HCT116 (cell line): Measurements from ENCODE around the gene PIGC. TPM values are rescaled to one million over a fixed set of nuclear protein-coding genes. Genes with fewer than 3 reads are reported as not detected.

ENCODE experiments used
- ATAC-seq: fragments of 200-7000 bp; cut with Tn5 transposase; 2 replicates; pipeline ENCODE4 v1.9.1; 2020; ENCODE audit warnings: mild to moderate bottlenecking, moderate library complexity
- BruUV-seq: library from RNA; stranded (reverse); fragments of 400-500 nt; replicated peaks from 2 replicates; lab custom pipeline; 2021; lab: Mats Ljungman, UMichigan
- CTCF ChIA-PET: fragments of 300-600 bp; sonication (Branson Sonifier 250); formaldehyde crosslinking; loops from one replicate; lab custom pipeline; 2021; ENCODE audit warnings: antibody characterized with exemption; lab: Charles Lee
- POLR2A ChIA-PET: fragments of 300-600, 350-600 bp; sonication (Branson Sonifier 250); formaldehyde crosslinking; loops from one replicate; lab custom pipeline; 2021; ENCODE audit warnings: antibody characterized with exemption; lab: Charles Lee
- RAD21 ChIA-PET, 2 experiments: fragments of 300-600 bp; sonication (Branson Sonifier 250); formaldehyde crosslinking; loops; one replicate each; lab custom pipeline; 2023; ENCODE audit warnings: low total read pairs in 2 of 2; ENCODE audit not compliant: uncharacterized antibody in 2 of 2, unreplicated experiment in 2 of 2, low non-redundant PET in 1 of 2; lab: Charles Lee
- DNase-seq: peaks from one replicate; pipeline ENCODE4 v3.0.0-alpha.2; 2010; ENCODE audit warnings: low read depth, low spot score
- H2AFZ ChIP-seq: fragments of 200-600 bp; shearing (Covaris generic), sonication (generic); 2 replicates; pipeline ENCODE4 v1.6.1; 2017; ENCODE audit warnings: low read depth, mixed run types, mixed read lengths, antibody characterized with exemption, low read length; ENCODE audit not compliant: poor library complexity, severe bottlenecking
- H3K27ac ChIP-seq: 2 replicates; pipeline ENCODE4 v1.5.1; 2012; ENCODE audit warnings: low read depth, low read length
- H3K27me3 ChIP-seq: fragments of 200-600 bp; sonication (generic); 2 replicates; pipeline ENCODE4 v1.6.1; 2016; ENCODE audit warnings: mixed run types, low read length, mixed read lengths; ENCODE audit not compliant: insufficient read depth
- H3K36me3 ChIP-seq, 2 experiments: fragments of 200-500 bp in 1 of 2; fragments of 200-600 bp in 1 of 2; sonication (Bioruptor generic) in 1 of 2; sonication (generic) in 1 of 2; 2 replicates each; pipeline versions ENCODE4 v1.5.1 to v1.6.1; 2014 to 2016; ENCODE audit warnings: low read length in 2 of 2, inconsistent platforms in 1 of 2, mixed read lengths in 1 of 2, mixed run types in 1 of 2; ENCODE audit not compliant: insufficient read depth in 2 of 2, control insufficient read depth in 1 of 2
- H3K4me1 ChIP-seq, 2 experiments: fragments of 200-600 bp in 1 of 2; sonication (generic) in 1 of 2; 2 replicates each; pipeline versions ENCODE4 v1.5.1 to v1.6.1; 2012 to 2017; ENCODE audit warnings: low read length in 2 of 2, inconsistent platforms in 1 of 2, mild to moderate bottlenecking in 1 of 2, mixed read lengths in 1 of 2, mixed run types in 1 of 2, moderate library complexity in 1 of 2; ENCODE audit not compliant: insufficient read depth in 2 of 2, control insufficient read depth in 1 of 2
- H3K4me2 ChIP-seq: fragments of 200-600 bp; sonication (generic); 2 replicates; pipeline ENCODE4 v1.6.1; 2017; ENCODE audit warnings: mixed run types, low read length, mixed read lengths
- H3K4me3 ChIP-seq, 2 experiments: fragments of 200-600 bp in 1 of 2; sonication (generic) in 1 of 2; replicated peaks in 1 of 2; 2 replicates each; pipeline ENCODE4 v1.5.1; 2011 to 2016; ENCODE audit warnings: low read length in 2 of 2, control low read depth in 1 of 2, low read depth in 1 of 2, mild to moderate bottlenecking in 1 of 2, mixed read lengths in 1 of 2, mixed run types in 1 of 2
- H3K79me2 ChIP-seq: fragments of 200-600 bp; sonication (generic); 2 replicates; pipeline ENCODE4 v1.6.1; 2017; ENCODE audit warnings: mild to moderate bottlenecking, mixed run types, low read length, moderate library complexity, mixed read lengths; ENCODE audit not compliant: insufficient read depth
- H3K9ac ChIP-seq: fragments of 200-600 bp; sonication (generic); 2 replicates; pipeline ENCODE4 v1.6.1; 2016; ENCODE audit warnings: low read length, mixed read lengths
- H3K9me2 ChIP-seq: fragments of 200-600 bp; sonication (generic), shearing (Covaris generic); 2 replicates; pipeline ENCODE4 v1.6.1; 2017; ENCODE audit warnings: mixed run types, mild to moderate bottlenecking, moderate library complexity; ENCODE audit not compliant: insufficient read depth
- H3K9me3 ChIP-seq, 2 experiments: fragments of 200-500 bp in 1 of 2; fragments of 200-600 bp in 1 of 2; sonication (Bioruptor generic) in 1 of 2; sonication (generic) in 1 of 2; 2 replicates each; pipeline ENCODE4 v1.6.1; 2014 to 2017; ENCODE audit warnings: low read length in 2 of 2, mixed read lengths in 2 of 2, inconsistent platforms in 1 of 2, low read depth in 1 of 2, mild to moderate bottlenecking in 1 of 2, mixed run types in 1 of 2, moderate library complexity in 1 of 2; ENCODE audit not compliant: control insufficient read depth in 1 of 2, insufficient read depth in 1 of 2
- H4K20me1 ChIP-seq: fragments of 200-600 bp; sonication (generic), shearing (Covaris generic); 2 replicates; pipeline ENCODE4 v1.6.1; 2017; ENCODE audit warnings: mixed run types, mild to moderate bottlenecking, moderate library complexity; ENCODE audit not compliant: insufficient read depth
- CEBPB ChIP-seq: IDR thresholded peaks from 2 replicates; pipeline ENCODE4 v1.6.1; 2012; ENCODE audit warnings: low read depth
- ELF1 ChIP-seq: IDR thresholded peaks from 2 replicates; pipeline ENCODE4 v1.6.1; 2012; ENCODE audit warnings: low read depth, borderline replicate concordance
- EZH2 ChIP-seq: fragments of 200-600 bp; sonication (generic); IDR thresholded peaks from 2 replicates; pipeline ENCODE4 v1.6.1; 2017; ENCODE audit warnings: antibody characterized with exemption, mixed run types
- EZH2phosphoT487 ChIP-seq: fragments of 200-600 bp; IDR thresholded peaks from 2 replicates; pipeline ENCODE4 v1.6.1; 2018; ENCODE audit warnings: antibody characterized with exemption, borderline replicate concordance
- JUND ChIP-seq: IDR thresholded peaks from 2 replicates; pipeline ENCODE4 v1.6.1; 2012
- POLR2A ChIP-seq: IDR thresholded peaks from 2 replicates; pipeline ENCODE4 v1.7.0; 2011; ENCODE audit warnings: borderline replicate concordance; ENCODE audit not compliant: insufficient read depth, insufficient read length; ENCODE audit errors: extremely low read depth
- RAD21 ChIP-seq: IDR thresholded peaks from 2 replicates; pipeline ENCODE4 v1.6.1; 2012; ENCODE audit warnings: low read depth, mild to moderate bottlenecking
- SIN3A ChIP-seq: IDR thresholded peaks from 2 replicates; pipeline ENCODE4 v1.6.1; 2012; ENCODE audit warnings: low read depth
- SRF ChIP-seq: IDR thresholded peaks from 2 replicates; pipeline ENCODE4 v1.6.1; 2012; ENCODE audit warnings: low read depth
- TCF7L2 ChIP-seq: IDR thresholded peaks from 2 replicates; pipeline ENCODE4 v1.7.0; 2011; ENCODE audit warnings: borderline replicate concordance, inconsistent platforms; ENCODE audit not compliant: insufficient read depth, insufficient read length; ENCODE audit errors: extremely low read depth
- YY1 ChIP-seq: IDR thresholded peaks from 2 replicates; pipeline ENCODE4 v1.6.1; 2011; ENCODE audit warnings: low read length, low read depth, moderate library complexity, mild to moderate bottlenecking; ENCODE audit not compliant: insufficient replicate concordance; ENCODE audit errors: extremely low read depth
- ZFX ChIP-seq: fragments of 450-650 bp; IDR thresholded peaks from 2 replicates; pipeline ENCODE4 v1.6.1; 2017
- ZNF274 ChIP-seq: fragments of 200-500 bp; sonication (Bioruptor generic); IDR thresholded peaks from 2 replicates; pipeline ENCODE4 v1.6.1; 2014; ENCODE audit warnings: mild to moderate bottlenecking, low read depth, low read length, inconsistent platforms
- intact Hi-C: fragments of 100-400 bp; cut with micrococcal nuclease; formaldehyde crosslinking; loops from 2 replicates; pipeline ENCODE4 v1.10.0; 2022
- total RNA-seq: library from RNA; stranded (reverse); gene quantifications from one replicate; pipeline ENCODE4 v1.2.1, GENCODE V29; 2021; ENCODE audit not compliant: unreplicated experiment
- TF ChIP-seq, protein P1 (sequence below): IDR thresholded peaks from 2 replicates; pipeline ENCODE4 v1.6.1; 2012
- TF ChIP-seq, protein P2 (sequence below), 3 experiments: fragments of 200-600 bp in 1 of 3; sonication (generic) in 1 of 3; IDR thresholded peaks in 2 of 3; conservative IDR thresholded peaks in 1 of 3; 2 replicates each; pipeline ENCODE4 v1.5.1; 2012 to 2017; ENCODE audit warnings: low read depth in 2 of 3, low read length in 2 of 3, antibody characterized with exemption in 1 of 3, borderline replicate concordance in 1 of 3, control low read depth in 1 of 3, mild to moderate bottlenecking in 1 of 3, mixed read lengths in 1 of 3, mixed run types in 1 of 3, moderate library complexity in 1 of 3; ENCODE audit not compliant: insufficient read depth in 1 of 3
- TF ChIP-seq, protein P3 (sequence below): IDR thresholded peaks from 2 replicates; pipeline ENCODE4 v1.6.1; 2012
- TF ChIP-seq, protein P4 (sequence below): IDR thresholded peaks from 2 replicates; pipeline ENCODE4 v1.6.1; 2011; ENCODE audit warnings: mild to moderate bottlenecking, low read length, moderate library complexity; ENCODE audit not compliant: insufficient replicate concordance; ENCODE audit errors: extremely low read depth

PIGC gene
- total RNA-seq, 1 experiment from 2014 or later = 11.9 TPM

DNA sequence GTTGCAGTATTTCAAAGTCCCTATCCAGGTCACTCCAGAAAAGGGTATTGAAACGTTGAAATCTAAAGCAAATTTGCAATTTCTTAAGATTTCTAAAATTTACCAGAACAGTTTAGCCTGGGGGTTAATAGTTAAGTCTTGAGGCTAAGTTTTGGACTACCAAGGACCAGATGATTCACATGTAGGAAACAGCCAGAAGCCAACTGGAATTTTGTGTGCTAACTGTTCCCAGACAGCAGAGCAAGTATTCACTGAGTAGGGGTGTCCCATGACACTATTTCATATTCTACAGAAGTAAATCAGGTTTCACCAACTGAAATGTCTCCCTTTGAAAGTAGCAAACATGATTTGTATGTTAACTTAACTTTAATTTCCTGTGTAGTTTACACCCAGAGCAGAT lies 34.9 kb downstream of the PIGC start:
- ChIA-PET POLR2A (no interaction called here), CTCF (interaction anchor here (1.4 kb wide), 1 partner anchor 9 kb away, joined by 7 read pairs; no protein-coding TSS in a partner anchor), RAD21 (no interaction called here)
- H3K4me3 ChIP-seq = no peak overlapping the region
- H3K9ac ChIP-seq = no peak overlapping the region
- 0 out of 2 replicates have a peak, but pooled peaks cover 4% of the 10 kb centered on the region for H3K9me2 ChIP-seq
- no peaks in the 10 kb centered on the region for H3K27me3 ChIP-seq
- BruUV-seq = no TSS peak
- no peak overlapping the region for H2AFZ ChIP-seq
- no peak overlapping the region for H3K27ac ChIP-seq
- H3K79me2 ChIP-seq = no peaks in the 10 kb centered on the region
- DNase-seq (no peak), ATAC-seq (no peak)
- H3K4me1 ChIP-seq = no peaks in the 10 kb centered on the region
- no peak overlapping the region for H3K4me2 ChIP-seq
- TF ChIP-seq JUND = no peak
- TF ChIP-seq, protein P1, sequence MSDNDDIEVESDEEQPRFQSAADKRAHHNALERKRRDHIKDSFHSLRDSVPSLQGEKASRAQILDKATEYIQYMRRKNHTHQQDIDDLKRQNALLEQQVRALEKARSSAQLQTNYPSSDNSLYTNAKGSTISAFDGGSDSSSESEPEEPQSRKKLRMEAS = no peak
- no peak for TF ChIP-seq RAD21
- no peaks in the 10 kb centered on the region for H4K20me1 ChIP-seq
- intact Hi-C loops = no loop called here
- no peaks in the 10 kb centered on the region for H3K36me3 ChIP-seq
- no peaks in the 10 kb centered on the region for H3K9me3 ChIP-seq

DNA sequence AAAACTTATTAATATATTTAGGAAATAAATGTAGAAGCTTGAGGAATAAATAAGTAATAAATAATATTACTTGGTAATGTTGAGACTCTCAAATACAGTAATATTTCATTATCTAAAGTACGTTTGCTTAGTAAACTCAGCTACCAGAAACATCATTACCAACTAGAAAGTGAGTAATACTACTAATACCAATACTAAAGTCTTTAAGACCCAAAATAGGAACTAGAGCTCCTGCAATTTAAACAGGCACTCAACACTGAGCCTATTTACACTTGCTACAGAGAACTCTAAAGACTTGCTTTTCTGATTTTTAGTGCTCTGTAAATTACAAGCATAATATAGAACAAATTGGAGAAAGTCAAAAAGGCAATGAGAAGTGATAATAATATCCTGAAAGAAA lies 36.9 kb downstream of the PIGC start:
- no peak overlapping the region for H2AFZ ChIP-seq
- no peaks in the 10 kb centered on the region for H4K20me1 ChIP-seq
- POLR2A ChIA-PET = no interaction called here
- H3K9me2 ChIP-seq = 0 out of 2 replicates have a peak, but pooled peaks cover 4% of the 10 kb centered on the region
- H3K9me3 ChIP-seq = no peaks in the 10 kb centered on the region
- no peak overlapping the region for H3K9ac ChIP-seq
- RAD21 ChIA-PET = no interaction called here
- no peak overlapping the region for H3K4me2 ChIP-seq
- intact Hi-C loops = no loop called here
- no peaks in the 10 kb centered on the region for H3K36me3 ChIP-seq
- no peak for DNase-seq
- BruUV-seq = no TSS peak
- no peaks in the 10 kb centered on the region for H3K79me2 ChIP-seq
- no peak overlapping the region for H3K4me3 ChIP-seq
- H3K27ac ChIP-seq = no peak overlapping the region
- CTCF ChIA-PET = no interaction called here
- no peaks in the 10 kb centered on the region for H3K27me3 ChIP-seq
- no peaks in the 10 kb centered on the region for H3K4me1 ChIP-seq
- ATAC-seq = no peak
- TF ChIP-seq EZH2 = no peak
- TF ChIP-seq ZFX = no peak
- no peak for TF ChIP-seq TCF7L2
- TF ChIP-seq SIN3A = no peak
- TF ChIP-seq ELF1 = no peak
- TF ChIP-seq POLR2A = no peak
- TF ChIP-seq, protein P1 = no peak
- TF ChIP-seq, protein P2, sequence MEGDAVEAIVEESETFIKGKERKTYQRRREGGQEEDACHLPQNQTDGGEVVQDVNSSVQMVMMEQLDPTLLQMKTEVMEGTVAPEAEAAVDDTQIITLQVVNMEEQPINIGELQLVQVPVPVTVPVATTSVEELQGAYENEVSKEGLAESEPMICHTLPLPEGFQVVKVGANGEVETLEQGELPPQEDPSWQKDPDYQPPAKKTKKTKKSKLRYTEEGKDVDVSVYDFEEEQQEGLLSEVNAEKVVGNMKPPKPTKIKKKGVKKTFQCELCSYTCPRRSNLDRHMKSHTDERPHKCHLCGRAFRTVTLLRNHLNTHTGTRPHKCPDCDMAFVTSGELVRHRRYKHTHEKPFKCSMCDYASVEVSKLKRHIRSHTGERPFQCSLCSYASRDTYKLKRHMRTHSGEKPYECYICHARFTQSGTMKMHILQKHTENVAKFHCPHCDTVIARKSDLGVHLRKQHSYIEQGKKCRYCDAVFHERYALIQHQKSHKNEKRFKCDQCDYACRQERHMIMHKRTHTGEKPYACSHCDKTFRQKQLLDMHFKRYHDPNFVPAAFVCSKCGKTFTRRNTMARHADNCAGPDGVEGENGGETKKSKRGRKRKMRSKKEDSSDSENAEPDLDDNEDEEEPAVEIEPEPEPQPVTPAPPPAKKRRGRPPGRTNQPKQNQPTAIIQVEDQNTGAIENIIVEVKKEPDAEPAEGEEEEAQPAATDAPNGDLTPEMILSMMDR (IDR thresholded peaks at IDR 0.05 in 2 of 3, conservative IDR thresholded peaks at IDR 0.05 in 1 of 3; ENCODE audit: borderline replicate concordance in 1 of 3, insufficient read depth in 1 of 3, low read depth in 2 of 3, low read length in 2 of 3) = no peak
- TF ChIP-seq SRF = no peak
- TF ChIP-seq CEBPB = no peak
- TF ChIP-seq, protein P3, sequence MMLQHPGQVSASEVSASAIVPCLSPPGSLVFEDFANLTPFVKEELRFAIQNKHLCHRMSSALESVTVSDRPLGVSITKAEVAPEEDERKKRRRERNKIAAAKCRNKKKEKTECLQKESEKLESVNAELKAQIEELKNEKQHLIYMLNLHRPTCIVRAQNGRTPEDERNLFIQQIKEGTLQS = no peak
- TF ChIP-seq JUND = no peak
- TF ChIP-seq YY1 = no peak
- TF ChIP-seq, protein P4, sequence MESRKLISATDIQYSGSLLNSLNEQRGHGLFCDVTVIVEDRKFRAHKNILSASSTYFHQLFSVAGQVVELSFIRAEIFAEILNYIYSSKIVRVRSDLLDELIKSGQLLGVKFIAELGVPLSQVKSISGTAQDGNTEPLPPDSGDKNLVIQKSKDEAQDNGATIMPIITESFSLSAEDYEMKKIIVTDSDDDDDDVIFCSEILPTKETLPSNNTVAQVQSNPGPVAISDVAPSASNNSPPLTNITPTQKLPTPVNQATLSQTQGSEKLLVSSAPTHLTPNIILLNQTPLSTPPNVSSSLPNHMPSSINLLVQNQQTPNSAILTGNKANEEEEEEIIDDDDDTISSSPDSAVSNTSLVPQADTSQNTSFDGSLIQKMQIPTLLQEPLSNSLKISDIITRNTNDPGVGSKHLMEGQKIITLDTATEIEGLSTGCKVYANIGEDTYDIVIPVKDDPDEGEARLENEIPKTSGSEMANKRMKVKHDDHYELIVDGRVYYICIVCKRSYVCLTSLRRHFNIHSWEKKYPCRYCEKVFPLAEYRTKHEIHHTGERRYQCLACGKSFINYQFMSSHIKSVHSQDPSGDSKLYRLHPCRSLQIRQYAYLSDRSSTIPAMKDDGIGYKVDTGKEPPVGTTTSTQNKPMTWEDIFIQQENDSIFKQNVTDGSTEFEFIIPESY = no peak
- no peak for TF ChIP-seq EZH2phosphoT487
- no peak for TF ChIP-seq ZNF274
